ENCODE results near the gene ETAA1.
A peak's percentile ranks its signal among the peaks of the same experiment; 100 is the strongest.

The ETAA1 gene

GRCh38 chr2:67397143-67397986 is at the start of gene ETAA1:
Gene ETAA1, plus strand, starts transcription at chr2:67397333. Its CDS starts 116 bp downstream, at chr2:67397449.
- DNase-seq, result peak; percentile 93

GRCh38 chr2:67366832-67367412 is 30.2 kb upstream of the ETAA1 start:
- no peak for DNase-seq

GRCh38 chr2:67374481-67374880 is 22.7 kb upstream of the ETAA1 start:
- DNase-seq, result no peak

GRCh38 chr2:67374949-67375348 is 22.2 kb upstream of the ETAA1 start:
- no peak for DNase-seq

- DNase-seq, result no peak
These were observed 18.6 kb upstream of the ETAA1 start for GRCh38 chr2:67378555-67378954.

- DNase-seq, result no peak
These were observed 18.1 kb upstream of the ETAA1 start for GRCh38 chr2:67379048-67379447.

GRCh38 chr2:67384123-67384822 is 12.9 kb upstream of the ETAA1 start:
- no peak for DNase-seq

- no peak for DNase-seq
These were observed 8.5 kb upstream of the ETAA1 start for GRCh38 chr2:67388680-67389079.

GRCh38 chr2:67389286-67389685 is 7.8 kb upstream of the ETAA1 start:
- no peak for DNase-seq

- no peak for DNase-seq
These were observed 7.3 kb upstream of the ETAA1 start for GRCh38 chr2:67389788-67390187.

- no peak for DNase-seq
These were observed 3.9 kb upstream of the ETAA1 start for GRCh38 chr2:67393237-67393636.

- DNase-seq, result no peak
These were observed 2.4 kb upstream of the ETAA1 start for GRCh38 chr2:67394734-67395133.

GRCh38 chr2:67399144-67399543 is 2.0 kb downstream of the ETAA1 start:
- no peak for DNase-seq

- no peak for DNase-seq
These were observed 2.8 kb downstream of the ETAA1 start for GRCh38 chr2:67399831-67400489.

- DNase-seq, result no peak
These were observed 3.7 kb downstream of the ETAA1 start for GRCh38 chr2:67400560-67401485.

GRCh38 chr2:67408346-67408745 is 11.2 kb downstream of the ETAA1 start:
- no peak for DNase-seq

- no peak for DNase-seq
These were observed 15.3 kb downstream of the ETAA1 start for GRCh38 chr2:67412424-67412823.

- DNase-seq, result no peak
These were observed 17.7 kb downstream of the ETAA1 start for GRCh38 chr2:67414867-67415266.

- DNase-seq, result no peak
These were observed 19.0 kb downstream of the ETAA1 start for GRCh38 chr2:67416136-67416535.

GRCh38 chr2:67423489-67423888 is 26.4 kb downstream of the ETAA1 start:
- no peak for DNase-seq

GRCh38 chr2:67436221-67436620 is 39.1 kb downstream of the ETAA1 start:
- DNase-seq, result no peak

GRCh38 chr2:67437114-67437513 is 40.0 kb downstream of the ETAA1 start:
- DNase-seq, result no peak
